Stimulated activated naive CD8-positive, alpha-beta T cell treated with anti-CD3 and anti-CD28 coated beads, Interleukin-15, Interleukin-2, amounts not matched to agents 100 ng/mL and 50 ng/mL, for 24 hours (primary cell): Measurements from ENCODE around the gene PIGM.
"Not testable (repeated sequence)": the region's sequence is repeated elsewhere in the genome, so short reads cannot be mapped to it uniquely, and the experiment has no call there.

Experiments
- H3K27ac Mint-ChIP-seq: one replicate; pipeline ENCODE4 v1.8.0; 2021; ENCODE audit warnings: mild to moderate bottlenecking, mixed read lengths
- H3K27me3 Mint-ChIP-seq: one replicate; pipeline ENCODE4 v1.8.0; 2021; ENCODE audit warnings: mixed read lengths
- H3K36me3 Mint-ChIP-seq: one replicate; pipeline ENCODE4 v1.8.0; 2021; ENCODE audit warnings: low read depth, mixed read lengths
- H3K4me1 Mint-ChIP-seq: one replicate; pipeline ENCODE4 v1.8.0; 2021; ENCODE audit warnings: low read depth, mixed read lengths
- H3K4me3 Mint-ChIP-seq: one replicate; pipeline ENCODE4 v1.8.0; 2021; ENCODE audit warnings: mild to moderate bottlenecking, mixed read lengths
- H3K9me3 Mint-ChIP-seq: one replicate; pipeline ENCODE4 v1.8.0; 2021; ENCODE audit warnings: mixed read lengths

The PIGM gene

GRCh38 chr1:160066829-160067745 lies 35.3 kb upstream of the PIGM start:
- Mint-ChIP-seq H3K36me3 (no peaks in the 10 kb centered on the region), H3K4me3 (no peak overlapping the region), H3K9me3 (no peaks in the 10 kb centered on the region), H3K4me1 (peaks cover 8% of the 10 kb centered on the region), H3K27me3 (peaks cover 30% of the 10 kb centered on the region), H3K27ac (no peak overlapping the region)

GRCh38 chr1:160064746-160065145 lies 33.0 kb upstream of the PIGM start:
- H3K27ac Mint-ChIP-seq = no peak overlapping the region
- H3K4me3 Mint-ChIP-seq = no peak overlapping the region
- H3K9me3 Mint-ChIP-seq = no peaks in the 10 kb centered on the region
- H3K27me3 Mint-ChIP-seq = peaks cover 11% of the 10 kb centered on the region
- no peaks in the 10 kb centered on the region for H3K36me3 Mint-ChIP-seq
- H3K4me1 Mint-ChIP-seq = no peaks in the 10 kb centered on the region

- H3K4me1 Mint-ChIP-seq = no peaks in the 10 kb centered on the region
- no peaks in the 10 kb centered on the region for H3K36me3 Mint-ChIP-seq
- H3K27me3 Mint-ChIP-seq = peaks cover 8% of the 10 kb centered on the region
- H3K27ac Mint-ChIP-seq = no peak overlapping the region
- H3K9me3 Mint-ChIP-seq = no peaks in the 10 kb centered on the region
- no peak overlapping the region for H3K4me3 Mint-ChIP-seq
Observed at GRCh38 chr1:160064164-160064563, 32.4 kb upstream of the PIGM start.

GRCh38 chr1:160063176-160063575 lies 31.4 kb upstream of the PIGM start:
- Mint-ChIP-seq H3K27ac (no peak overlapping the region), H3K4me1 (no peaks in the 10 kb centered on the region), H3K27me3 (no peaks in the 10 kb centered on the region), H3K9me3 (no peaks in the 10 kb centered on the region), H3K4me3 (no peak overlapping the region), H3K36me3 (no peaks in the 10 kb centered on the region)

GRCh38 chr1:160062230-160062532 lies 30.4 kb upstream of the PIGM start:
- Mint-ChIP-seq H3K4me3 (no peak overlapping the region), H3K36me3 (no peaks in the 10 kb centered on the region), H3K27ac (no peak overlapping the region), H3K9me3 (no peaks in the 10 kb centered on the region), H3K27me3 (peaks cover 2% of the 10 kb centered on the region), H3K4me1 (no peaks in the 10 kb centered on the region)

- H3K9me3 Mint-ChIP-seq = no peaks in the 10 kb centered on the region
- H3K4me1 Mint-ChIP-seq = no peaks in the 10 kb centered on the region
- no peaks in the 10 kb centered on the region for H3K36me3 Mint-ChIP-seq
- H3K27ac Mint-ChIP-seq = no peak overlapping the region
- no peak overlapping the region for H3K4me3 Mint-ChIP-seq
- H3K27me3 Mint-ChIP-seq = peaks cover 8% of the 10 kb centered on the region
Observed at GRCh38 chr1:160061369-160062229, 29.8 kb upstream of the PIGM start.

- Mint-ChIP-seq H3K4me1 (no peaks in the 10 kb centered on the region), H3K4me3 (no peak overlapping the region), H3K36me3 (no peaks in the 10 kb centered on the region), H3K27me3 (peaks cover 19% of the 10 kb centered on the region), H3K9me3 (no peaks in the 10 kb centered on the region), H3K27ac (no peak overlapping the region)
Observed at GRCh38 chr1:160058087-160058486, 26.3 kb upstream of the PIGM start.

GRCh38 chr1:160056648-160057169 lies 24.9 kb upstream of the PIGM start:
- Mint-ChIP-seq H3K27me3 (peaks cover 19% of the 10 kb centered on the region), H3K4me1 (no peaks in the 10 kb centered on the region), H3K27ac (no peak overlapping the region), H3K36me3 (no peaks in the 10 kb centered on the region), H3K4me3 (no peak overlapping the region), H3K9me3 (no peaks in the 10 kb centered on the region)

GRCh38 chr1:160053548-160054365 lies 22.0 kb upstream of the PIGM start:
- Mint-ChIP-seq H3K4me1 (no peaks in the 10 kb centered on the region), H3K27me3 (peaks cover 22% of the 10 kb centered on the region)

GRCh38 chr1:160052936-160053335 lies 21.1 kb upstream of the PIGM start:
- H3K9me3 Mint-ChIP-seq = no peaks in the 10 kb centered on the region

More at GRCh38 chr1:160053548-160054365, 22.0 kb upstream of the PIGM start:
- Mint-ChIP-seq H3K4me3 (no peak overlapping the region), H3K36me3 (no peaks in the 10 kb centered on the region), H3K9me3 (no peaks in the 10 kb centered on the region), H3K27ac (no peak overlapping the region)

GRCh38 chr1:160050619-160051018 lies 18.8 kb upstream of the PIGM start:
- peaks cover 12% of the 10 kb centered on the region for H3K27me3 Mint-ChIP-seq
- H3K9me3 Mint-ChIP-seq = no peaks in the 10 kb centered on the region
- no peak overlapping the region for H3K27ac Mint-ChIP-seq
- no peak overlapping the region for H3K4me3 Mint-ChIP-seq
- H3K4me1 Mint-ChIP-seq = peaks cover 12% of the 10 kb centered on the region
- H3K36me3 Mint-ChIP-seq = no peaks in the 10 kb centered on the region

More at GRCh38 chr1:160052936-160053335, 21.1 kb upstream of the PIGM start:
- no peak overlapping the region for H3K27ac Mint-ChIP-seq
- H3K4me1 Mint-ChIP-seq = no peaks in the 10 kb centered on the region
- H3K4me3 Mint-ChIP-seq = no peak overlapping the region
- peaks cover 22% of the 10 kb centered on the region for H3K27me3 Mint-ChIP-seq
- H3K36me3 Mint-ChIP-seq = no peaks in the 10 kb centered on the region

- H3K4me3 Mint-ChIP-seq, H3K27ac Mint-ChIP-seq, H3K9me3 Mint-ChIP-seq, H3K36me3 Mint-ChIP-seq: not testable (repeated sequence)
- H3K4me1 Mint-ChIP-seq = peaks cover 12% of the 10 kb centered on the region
- H3K27me3 Mint-ChIP-seq = peaks cover 13% of the 10 kb centered on the region
Observed at GRCh38 chr1:160050182-160050581, 18.4 kb upstream of the PIGM start.

- Mint-ChIP-seq H3K4me3 (no peak overlapping the region), H3K27me3 (peaks cover 19% of the 10 kb centered on the region), H3K27ac (no peak overlapping the region), H3K9me3 (no peaks in the 10 kb centered on the region), H3K4me1 (peaks cover 12% of the 10 kb centered on the region), H3K36me3 (no peaks in the 10 kb centered on the region)
Observed at GRCh38 chr1:160049101-160049500, 17.3 kb upstream of the PIGM start.

- no peak overlapping the region for H3K27ac Mint-ChIP-seq
- no peaks in the 10 kb centered on the region for H3K9me3 Mint-ChIP-seq
- peaks cover 12% of the 10 kb centered on the region for H3K4me1 Mint-ChIP-seq
- no peaks in the 10 kb centered on the region for H3K36me3 Mint-ChIP-seq
- H3K4me3 Mint-ChIP-seq = no peak overlapping the region
- peaks cover 19% of the 10 kb centered on the region for H3K27me3 Mint-ChIP-seq
Observed at GRCh38 chr1:160048335-160048734, 16.5 kb upstream of the PIGM start.
